ENCODE data around the gene SPANXN5. TPM values are rescaled to one million over a fixed set of nuclear protein-coding genes. Genes with fewer than 3 reads are reported as not detected.

SPANXN5 gene, protein sequence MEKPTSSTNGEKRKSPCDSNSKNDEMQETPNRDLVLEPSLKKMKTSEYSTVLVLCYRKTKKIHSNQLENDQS
- total RNA-seq: not detected in 2 replicates

DNA sequence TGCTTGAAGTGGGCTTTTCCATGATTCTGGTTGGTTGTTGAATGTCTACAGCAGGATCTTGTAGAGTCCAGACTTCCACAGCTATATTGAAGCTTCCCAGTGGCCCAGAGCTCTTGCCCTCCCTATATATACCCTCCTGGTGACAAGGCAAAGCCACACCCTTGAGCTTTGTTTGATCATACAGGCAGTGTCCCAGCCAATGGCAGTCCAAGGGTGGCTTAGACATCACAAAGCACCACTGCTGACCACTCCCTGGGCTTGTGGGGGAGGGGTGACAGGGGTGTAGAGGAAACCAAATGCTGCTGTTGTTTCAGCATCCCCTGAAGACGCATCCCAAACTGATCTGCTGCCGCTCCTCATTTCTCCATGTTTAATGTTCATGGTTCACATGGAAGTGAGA is at the start of gene SPANXN5:
SPANXN5 (minus strand) TSS at position 101 of the 400 bp plus-strand sequence; CDS start at position 22, 79 bp downstream.

GRCh38 chrX:52811065-52811625 is 13.9 kb upstream of the SPANXN5 start, which contains the start of gene XAGE5:
Gene XAGE5, plus strand, starts transcription at chrX:52811287. Its CDS starts 1,280 bp downstream, at chrX:52812567.

GRCh38 chrX:52750952-52751351 is 46.3 kb downstream of the SPANXN5 start, which contains the start of gene SSX2B:
Gene SSX2B, plus strand, starts transcription at chrX:52751252. Its CDS starts 1,429 bp downstream, at chrX:52752681.

Other genes with a start within 250 kb of the SPANXN5 start
- not detected in 2 replicates for gene SSX7, start 142.5 kb downstream of the SPANXN5 start, total RNA-seq
- gene SSX2, start 90.2 kb downstream of the SPANXN5 start, total RNA-seq: not detected in 2 replicates
- gene SSX2B, start 46.2 kb downstream of the SPANXN5 start, total RNA-seq: not detected in 2 replicates
- not detected in 2 replicates for gene XAGE5, start 13.9 kb upstream of the SPANXN5 start, total RNA-seq
- not detected in 2 replicates for gene XAGE3, start 70.7 kb upstream of the SPANXN5 start, total RNA-seq
- 12.9 and 13.5 TPM in 2 replicates for gene FAM156B, start 99.9 kb upstream of the SPANXN5 start, total RNA-seq
- gene FAM156A, start 161.1 kb upstream of the SPANXN5 start, total RNA-seq: 7.1 and 7.8 TPM in 2 replicates

Data from myometrial cell (primary cell).